ENCODE data around the gene MYH15. TPM values are rescaled to one million over a fixed set of nuclear protein-coding genes. Genes with fewer than 3 reads are reported as not detected.

MYH15 gene
- total and polyA plus RNA-seq, 10 of the 15 experiments (the other 5 are each of a cell fraction or from before 2014, with no cell fraction given) = 0.05 to 0.27 (median 0.09) TPM; not detected in 1

GRCh38 chr3:108548886-108549285, 38.5 kb upstream of the MYH15 start:
- no TSS peak for BruUV-seq (replicated peaks)
- WGBS (ENCODE audit: insufficient coverage, insufficient replicate concordance, low lambda C conversion rate, missing lambda C conversion rate) = 71% methylated on average over 2 of the region's 2 CpGs
- no peak overlapping the region for H3K9ac ChIP-seq (ENCODE audit: control insufficient read depth, insufficient read depth, low read length)
- no peak for DNase-seq (ENCODE audit: low read depth, low spot score)
- no peaks in the 10 kb centered on the region for H4K20me1 ChIP-seq (ENCODE audit: control insufficient read depth, insufficient read depth)
- H3K27ac ChIP-seq (ENCODE audit: control insufficient read depth, insufficient read depth) = no peak overlapping the region
- H3K4me3 ChIP-seq = no peak overlapping the region
- H2AFZ ChIP-seq (ENCODE audit: control insufficient read depth, low read depth, low read length) = no peak overlapping the region
- H3K36me3 ChIP-seq (ENCODE audit: control insufficient read depth in 2 of 2, insufficient read depth in 2 of 2, low read length in 1 of 2) = peaks cover 0 to 14% of the 10 kb centered on the region in 2 experiments; a peak in 2 of 4 replicates
- H3K4me1 ChIP-seq (ENCODE audit: control insufficient read depth, insufficient read depth, low read length) = no peaks in the 10 kb centered on the region
- no peaks in the 10 kb centered on the region for H3K79me2 ChIP-seq (ENCODE audit: control insufficient read depth, insufficient read depth, low read length)
- no peak for TF ChIP-seq RB1 (IDR thresholded peaks at IDR 0.05; ENCODE audit: borderline replicate concordance)
- no peak for TF ChIP-seq SIX5 (IDR thresholded peaks at IDR 0.05; ENCODE audit: low read depth, low read length, severe bottlenecking)
- TF ChIP-seq ETV6 (conservative IDR thresholded peaks at IDR 0.05 in 1 of 2, IDR thresholded peaks at IDR 0.05 in 1 of 2; ENCODE audit: borderline replicate concordance in 1 of 2, low read depth in 1 of 2) = no peak
- no peak for TF ChIP-seq ATF3 (IDR thresholded peaks at IDR 0.05; ENCODE audit: borderline replicate concordance, extremely low read depth, low read depth, low read length)
- no peak for TF ChIP-seq NR2F1 (conservative IDR thresholded peaks at IDR 0.05)
- TF ChIP-seq RELB (IDR thresholded peaks at IDR 0.05; ENCODE audit: low read depth) = no peak
- TF ChIP-seq SREBF2 (IDR thresholded peaks at IDR 0.05; ENCODE audit: low read length) = no peak
- TF ChIP-seq CHD4 (IDR thresholded peaks at IDR 0.05) = no peak
- TF ChIP-seq ZNF207 (IDR thresholded peaks at IDR 0.05; ENCODE audit: borderline replicate concordance) = no peak
- no peak for TF ChIP-seq ZZZ3 (IDR thresholded peaks at IDR 0.05; ENCODE audit: control insufficient read depth, insufficient read length, low read depth)
- TF ChIP-seq MYB (IDR thresholded peaks at IDR 0.05; ENCODE audit: borderline replicate concordance, low read depth, low read length) = no peak
- no peak for TF ChIP-seq BRCA1 (IDR thresholded peaks at IDR 0.05; ENCODE audit: low read depth, low read length)
- no peak for TF ChIP-seq TARDBP (IDR thresholded peaks at IDR 0.05; ENCODE audit: borderline replicate concordance)
- no peak for TF ChIP-seq HDAC2 (IDR thresholded peaks at IDR 0.05)
- no peak for TF ChIP-seq IRF5 (IDR thresholded peaks at IDR 0.05; ENCODE audit: borderline replicate concordance)
- SMC1A ChIA-PET (ENCODE audit: uncharacterized antibody, unreplicated experiment) = no interaction called here
- ATAC-seq = no peak
- RAD21 ChIA-PET (ENCODE audit: unreplicated experiment) = no interaction called here
- intact Hi-C loops (cut with micrococcal nuclease; ENCODE audit: unreplicated experiment) = no loop called here
- CTCF ChIA-PET = no interaction called here
- no peaks in the 10 kb centered on the region for H3K9me3 ChIP-seq (replicated peaks; ENCODE audit: control insufficient read depth, insufficient read depth, low read length)
- in situ Hi-C loops (cut with MboI) = no loop called here
- no peaks in the 10 kb centered on the region for H3K27me3 ChIP-seq (replicated peaks in 1 of 2; ENCODE audit: control insufficient read depth in 2 of 2, insufficient read depth in 2 of 2, low read length in 1 of 2)
- FAIRE-seq = no peak
- POLR2A ChIA-PET = no interaction called here
- no peak overlapping the region for H3K4me2 ChIP-seq (ENCODE audit: control insufficient read depth, insufficient read depth)

Data from GM12878 (cell line).